OCI-LY1 (cell line): ENCODE results near the gene LAMC3.

ENCODE experiments used
- H2AFZ ChIP-seq: fragments of 200-600 bp; sonication (generic), shearing (Covaris generic); 2 replicates; pipeline ENCODE4 v1.6.0; 2014; ENCODE audit warnings: antibody characterized with exemption, mild to moderate bottlenecking, low read length
- H3F3A ChIP-seq: fragments of 200-600 bp; sonication (generic), shearing (Covaris generic); 2 replicates; pipeline ENCODE4 v1.6.0; 2014; ENCODE audit warnings: mild to moderate bottlenecking, antibody characterized with exemption, low read length, moderate library complexity; ENCODE audit not compliant: insufficient read depth
- H3K27ac ChIP-seq: fragments of 200-600 bp; sonication (generic); 2 replicates; pipeline ENCODE4 v1.5.1; 2014; ENCODE audit warnings: low read length, mixed run types, mild to moderate bottlenecking, low read depth; ENCODE audit not compliant: poor library complexity, severe bottlenecking
- H3K27me3 ChIP-seq: fragments of 200-600 bp; sonication (generic); 2 replicates; pipeline ENCODE4 v1.6.0; 2014; ENCODE audit warnings: antibody characterized with exemption, mild to moderate bottlenecking, low read length, moderate library complexity; ENCODE audit not compliant: insufficient read depth
- H3K36me3 ChIP-seq: fragments of 200-600 bp; sonication (generic); 2 replicates; pipeline ENCODE4 v1.6.1; 2014; ENCODE audit warnings: mild to moderate bottlenecking, antibody characterized with exemption, low read length, moderate library complexity, mixed read lengths; ENCODE audit not compliant: insufficient read depth
- H3K4me1 ChIP-seq: fragments of 200-600 bp; sonication (generic); 2 replicates; pipeline ENCODE4 v1.5.1; 2014; ENCODE audit warnings: mild to moderate bottlenecking, low read length, moderate library complexity; ENCODE audit not compliant: insufficient read depth, severe bottlenecking
- H3K4me2 ChIP-seq: fragments of 200-600 bp; sonication (generic), shearing (Covaris generic); 2 replicates; pipeline ENCODE4 v1.6.1; 2014; ENCODE audit warnings: low read length
- H3K4me3 ChIP-seq: fragments of 200-600 bp; sonication (generic); 2 replicates; pipeline ENCODE4 v1.5.1; 2014; ENCODE audit warnings: low read length, low read depth, mild to moderate bottlenecking, mixed read lengths; ENCODE audit not compliant: poor library complexity, severe bottlenecking
- H3K79me2 ChIP-seq: fragments of 200-600 bp; shearing (Covaris generic); 2 replicates; pipeline ENCODE4 v1.6.1; 2016; ENCODE audit warnings: mixed run types, low read length, mixed read lengths; ENCODE audit not compliant: insufficient read depth
- H3K9ac ChIP-seq: fragments of 200-600 bp; sonication (generic), shearing (Covaris generic); 2 replicates; pipeline ENCODE4 v1.6.1; 2014; ENCODE audit warnings: mild to moderate bottlenecking, low read length, mixed read lengths
- H3K9me2 ChIP-seq: fragments of 200-600 bp; sonication (generic), shearing (Covaris generic); 2 replicates; pipeline ENCODE4 v1.6.1; 2014; ENCODE audit warnings: low read depth, mild to moderate bottlenecking, low read length, mixed read lengths
- H3K9me3 ChIP-seq: fragments of 200-600 bp; shearing (Covaris generic); 2 replicates; pipeline ENCODE4 v1.6.1; 2014; ENCODE audit warnings: low read length, mixed read lengths
- H4K20me1 ChIP-seq: fragments of 200-600 bp; sonication (generic), shearing (Covaris generic); 2 replicates; pipeline ENCODE4 v1.6.0; 2016; ENCODE audit warnings: mild to moderate bottlenecking, low read length; ENCODE audit not compliant: insufficient read depth
- EZH2 ChIP-seq: fragments of 200-600 bp; sonication (generic), shearing (Covaris generic); IDR thresholded peaks from 2 replicates; pipeline ENCODE4 v1.8.0; 2017; ENCODE audit warnings: borderline replicate concordance, mixed run types, mild to moderate bottlenecking, antibody characterized with exemption, low read length, moderate library complexity, mixed read lengths
- TF ChIP-seq, protein P1 (sequence below): fragments of 200-600 bp; sonication (generic), shearing (Covaris generic); IDR thresholded peaks from 2 replicates; pipeline ENCODE4 v1.5.1; 2017; ENCODE audit warnings: mild to moderate bottlenecking, antibody characterized with exemption, low read length, moderate library complexity, mixed read lengths

Gene LAMC3

DNA sequence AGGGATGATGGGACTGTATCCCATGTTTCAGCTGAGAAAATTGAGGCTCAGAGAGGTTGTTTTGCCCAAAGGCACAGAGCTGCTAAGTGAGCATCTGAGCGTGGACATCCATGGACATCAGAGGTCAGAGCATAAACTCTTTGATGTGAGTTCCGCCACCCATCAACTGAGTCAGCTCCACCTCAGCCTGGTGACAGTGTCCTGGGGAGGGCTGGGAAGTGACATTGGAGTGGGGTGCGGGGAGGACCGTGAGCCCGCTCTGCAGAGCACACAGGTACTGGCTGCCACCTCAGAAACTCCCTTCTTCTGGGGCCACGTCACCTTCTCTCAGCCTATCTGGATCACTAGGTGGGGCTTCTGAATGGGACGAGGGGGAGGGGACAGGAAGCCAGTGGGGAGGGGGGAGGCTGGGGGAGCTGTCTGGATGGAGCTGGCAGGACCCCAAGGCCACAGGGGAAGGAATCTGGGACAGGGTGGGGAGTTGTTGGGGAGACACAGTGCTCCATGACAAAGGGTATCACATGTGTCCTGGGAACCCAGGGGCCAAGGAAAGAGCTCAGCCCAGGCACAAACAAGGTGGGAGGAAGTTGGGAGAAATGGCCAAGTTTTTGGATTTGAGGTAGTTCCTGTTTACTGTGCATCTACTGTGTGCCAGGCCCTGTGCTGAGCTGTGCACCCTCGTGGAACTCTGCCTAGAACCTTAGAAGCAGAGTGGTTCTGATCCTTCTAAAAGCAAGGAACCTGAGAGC, 2.5 kb downstream of the LAMC3 start:
- H3K27me3 ChIP-seq = no peaks in the 10 kb centered on the region; the same call in 1 of the 2 replicates

DNA sequence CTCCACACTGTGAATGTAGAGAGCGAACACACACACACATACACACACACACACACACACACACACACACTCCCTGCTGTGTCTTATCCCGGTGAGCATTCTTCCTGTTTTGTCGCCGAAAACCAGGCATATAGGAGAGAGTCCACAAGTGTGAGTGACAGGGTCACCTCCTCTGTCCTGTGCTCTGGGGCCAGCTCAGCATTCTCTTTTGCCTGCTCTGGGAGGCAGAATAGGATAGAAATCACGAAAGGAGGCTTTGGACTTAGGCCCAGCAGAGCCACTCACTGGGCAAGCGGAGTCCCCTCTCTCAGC, 3.0 kb downstream of the LAMC3 start:
- no peak overlapping the region for H3K4me2 ChIP-seq
- H3K4me1 ChIP-seq = no peaks in the 10 kb centered on the region
- H3K9me2 ChIP-seq = no peaks in the 10 kb centered on the region
- no peak overlapping the region for H3K9ac ChIP-seq
- H3K27ac ChIP-seq = no peak overlapping the region
- no peak overlapping the region for H3K4me3 ChIP-seq
- H3K79me2 ChIP-seq = no peaks in the 10 kb centered on the region
- no peaks in the 10 kb centered on the region for H3K9me3 ChIP-seq
- H3K36me3 ChIP-seq = no peaks in the 10 kb centered on the region
- TF ChIP-seq EZH2 = no peak
- no peak overlapping the region for H2AFZ ChIP-seq
- no peaks in the 10 kb centered on the region for H3F3A ChIP-seq
- no peaks in the 10 kb centered on the region for H3K27me3 ChIP-seq
- no peaks in the 10 kb centered on the region for H4K20me1 ChIP-seq

More for the DNA sequence above, 2.5 kb downstream of the LAMC3 start:
- H3K4me2 ChIP-seq = no peak overlapping the region
- no peaks in the 10 kb centered on the region for H3K36me3 ChIP-seq
- H3K9me3 ChIP-seq = no peaks in the 10 kb centered on the region
- H4K20me1 ChIP-seq = no peaks in the 10 kb centered on the region
- H3K27ac ChIP-seq = no peak overlapping the region
- H3K9me2 ChIP-seq = no peaks in the 10 kb centered on the region
- no peak overlapping the region for H3K9ac ChIP-seq
- no peak for TF ChIP-seq EZH2
- TF ChIP-seq, protein P1, sequence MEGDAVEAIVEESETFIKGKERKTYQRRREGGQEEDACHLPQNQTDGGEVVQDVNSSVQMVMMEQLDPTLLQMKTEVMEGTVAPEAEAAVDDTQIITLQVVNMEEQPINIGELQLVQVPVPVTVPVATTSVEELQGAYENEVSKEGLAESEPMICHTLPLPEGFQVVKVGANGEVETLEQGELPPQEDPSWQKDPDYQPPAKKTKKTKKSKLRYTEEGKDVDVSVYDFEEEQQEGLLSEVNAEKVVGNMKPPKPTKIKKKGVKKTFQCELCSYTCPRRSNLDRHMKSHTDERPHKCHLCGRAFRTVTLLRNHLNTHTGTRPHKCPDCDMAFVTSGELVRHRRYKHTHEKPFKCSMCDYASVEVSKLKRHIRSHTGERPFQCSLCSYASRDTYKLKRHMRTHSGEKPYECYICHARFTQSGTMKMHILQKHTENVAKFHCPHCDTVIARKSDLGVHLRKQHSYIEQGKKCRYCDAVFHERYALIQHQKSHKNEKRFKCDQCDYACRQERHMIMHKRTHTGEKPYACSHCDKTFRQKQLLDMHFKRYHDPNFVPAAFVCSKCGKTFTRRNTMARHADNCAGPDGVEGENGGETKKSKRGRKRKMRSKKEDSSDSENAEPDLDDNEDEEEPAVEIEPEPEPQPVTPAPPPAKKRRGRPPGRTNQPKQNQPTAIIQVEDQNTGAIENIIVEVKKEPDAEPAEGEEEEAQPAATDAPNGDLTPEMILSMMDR = no peak
- no peaks in the 10 kb centered on the region for H3K4me1 ChIP-seq
- H3F3A ChIP-seq = no peaks in the 10 kb centered on the region
- no peaks in the 10 kb centered on the region for H3K79me2 ChIP-seq
- no peak overlapping the region for H3K4me3 ChIP-seq
- no peak overlapping the region for H2AFZ ChIP-seq

DNA sequence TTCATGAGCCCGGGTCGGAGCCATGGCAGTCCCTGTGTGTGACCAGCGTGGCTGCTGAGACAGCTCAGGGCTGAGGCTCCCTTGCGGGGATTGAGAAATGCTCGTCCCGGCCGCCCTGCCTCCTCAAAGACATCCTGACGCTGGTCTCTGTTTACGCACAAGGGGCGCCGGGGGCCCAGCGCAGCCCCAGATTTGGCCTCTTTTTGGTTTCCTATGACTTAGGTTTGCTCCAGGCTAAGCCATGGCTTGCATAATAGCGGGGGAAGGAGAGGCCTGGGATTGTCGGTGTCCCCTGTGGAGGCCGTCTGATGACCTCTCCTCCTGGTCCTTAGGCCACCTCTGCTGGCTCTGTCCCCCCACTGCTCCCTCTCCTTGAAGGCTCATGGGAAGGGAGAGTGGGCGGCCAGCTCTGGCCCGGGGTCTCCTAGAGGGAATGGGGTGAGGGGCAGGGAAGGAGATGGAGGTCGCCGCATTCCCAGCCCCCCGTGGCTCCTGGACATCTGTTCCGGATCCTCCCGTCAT, 3.5 kb downstream of the LAMC3 start:
- no peaks in the 10 kb centered on the region for H3K27me3 ChIP-seq
- TF ChIP-seq EZH2 = no peak
- TF ChIP-seq, protein P1 = no peak
- H3K9me2 ChIP-seq = no peaks in the 10 kb centered on the region
- H4K20me1 ChIP-seq = no peaks in the 10 kb centered on the region
- no peaks in the 10 kb centered on the region for H3K79me2 ChIP-seq
- H3K27ac ChIP-seq = no peak overlapping the region
- H3K4me3 ChIP-seq = no peak overlapping the region
- no peak overlapping the region for H2AFZ ChIP-seq
- no peak overlapping the region for H3K9ac ChIP-seq
- no peak overlapping the region for H3K4me2 ChIP-seq
- H3K9me3 ChIP-seq = no peaks in the 10 kb centered on the region
- H3F3A ChIP-seq = no peaks in the 10 kb centered on the region
- H3K4me1 ChIP-seq = no peaks in the 10 kb centered on the region
- H3K36me3 ChIP-seq = no peaks in the 10 kb centered on the region
